IMR-90 (cell line): Measurements from ENCODE around the gene WHRN. TPM values are rescaled to one million over a fixed set of nuclear protein-coding genes. Genes with fewer than 3 reads are reported as not detected.

Experiments used
- ATAC-seq: fragments of 200-7000 bp; cut with Tn5 transposase; 2 replicates; pipeline ENCODE4 v1.9.1; 2020; ENCODE audit warnings: low read depth, mild to moderate bottlenecking, moderate library complexity
- BruUV-seq: library from RNA; stranded (reverse); fragments of 400-500 nt; replicated peaks from 2 replicates; lab custom pipeline; 2021; lab: Mats Ljungman, UMichigan
- CTCF ChIA-PET: fragments of 300-600 bp; formaldehyde crosslinking; extraction: SDS; loops from one replicate; lab custom pipeline; 2021; ENCODE audit warnings: antibody characterized with exemption; lab: Yijun Ruan, JAX
- POLR2A ChIA-PET: fragments of 300-600 bp; sonication (Branson Sonifier 250); formaldehyde crosslinking; loops from one replicate; lab custom pipeline; 2022; ENCODE audit warnings: antibody characterized with exemption; ENCODE audit not compliant: unreplicated experiment; lab: Charles Lee
- DNase-seq: peaks from one replicate; pipeline ENCODE4 v3.0.0; 2013
- H2AFZ ChIP-seq: replicated peaks from 2 replicates; pipeline ENCODE3; 2013; ENCODE audit warnings: low read length, mild to moderate bottlenecking; ENCODE audit not compliant: poor library complexity
- H2AK5ac ChIP-seq: 2 replicates; pipeline ENCODE4 v1.6.1; 2013; ENCODE audit warnings: low read depth, low read length, inconsistent platforms
- H2AK9ac ChIP-seq: replicated peaks from 2 replicates; pipeline ENCODE3; 2013; ENCODE audit warnings: mild to moderate bottlenecking, low read depth, low read length, moderate library complexity; ENCODE audit not compliant: poor library complexity
- H2BK120ac ChIP-seq: 2 replicates; pipeline ENCODE4 v1.6.1; 2013; ENCODE audit warnings: low read depth, low read length, inconsistent platforms
- H2BK15ac ChIP-seq: 3 replicates; pipeline ENCODE4 v1.6.1; 2013; ENCODE audit warnings: low read depth, low read length, inconsistent platforms
- H2BK20ac ChIP-seq: 2 replicates; pipeline ENCODE4 v1.6.1; 2013; ENCODE audit warnings: low read depth, mild to moderate bottlenecking, inconsistent platforms, low read length, moderate library complexity
- H2BK5ac ChIP-seq: 2 replicates; pipeline ENCODE4 v1.6.1; 2013; ENCODE audit warnings: mild to moderate bottlenecking, low read depth, low read length, inconsistent platforms; ENCODE audit not compliant: poor library complexity, severe bottlenecking
- H3K14ac ChIP-seq: replicated peaks from 2 replicates; pipeline ENCODE4 v1.6.1; 2013; ENCODE audit warnings: low read depth, low read length, inconsistent platforms
- H3K18ac ChIP-seq: 2 replicates; pipeline ENCODE4 v1.6.1; 2013; ENCODE audit warnings: low read depth, low read length, control low read depth
- H3K23ac ChIP-seq: 2 replicates; pipeline ENCODE4 v1.6.1; 2013; ENCODE audit warnings: low read depth, low read length, inconsistent platforms
- H3K27ac ChIP-seq: 2 replicates; pipeline ENCODE4 v1.5.1; 2013; ENCODE audit warnings: mild to moderate bottlenecking, control low read depth, low read length; ENCODE audit not compliant: insufficient read depth
- H3K27me3 ChIP-seq: 2 replicates; pipeline ENCODE4 v1.6.1; 2013; ENCODE audit warnings: low read length; ENCODE audit not compliant: control insufficient read depth, insufficient read depth
- H3K36me3 ChIP-seq: 2 replicates; pipeline ENCODE4 v1.6.1; 2013; ENCODE audit warnings: low read length, mixed read lengths; ENCODE audit not compliant: control insufficient read depth, insufficient read depth
- H3K4ac ChIP-seq: 2 replicates; pipeline ENCODE4 v1.6.1; 2013; ENCODE audit warnings: low read depth, low read length, inconsistent platforms
- H3K4me1 ChIP-seq: 2 replicates; pipeline ENCODE4 v1.6.1; 2013; ENCODE audit warnings: low read length, mixed read lengths; ENCODE audit not compliant: control insufficient read depth, insufficient read depth
- H3K4me2 ChIP-seq: 2 replicates; pipeline ENCODE4 v1.6.1; 2013; ENCODE audit warnings: low read depth, mild to moderate bottlenecking, control low read depth, low read length, moderate library complexity
- H3K4me3 ChIP-seq: 2 replicates; pipeline ENCODE4 v1.5.1; 2013; ENCODE audit warnings: low read depth, mild to moderate bottlenecking, control low read depth, low read length, moderate library complexity; ENCODE audit not compliant: insufficient read depth
- H3K56ac ChIP-seq: 2 replicates; pipeline ENCODE4 v1.6.1; 2013; ENCODE audit warnings: low read length, inconsistent platforms; ENCODE audit not compliant: insufficient read depth; ENCODE audit errors: extremely low read depth
- H3K79me1 ChIP-seq, 2 experiments: 2 replicates each; pipeline ENCODE4 v1.6.1; 2013; ENCODE audit warnings: low read length in 2 of 2, inconsistent platforms in 1 of 2, low read depth in 1 of 2
- H3K9ac ChIP-seq: 2 replicates; pipeline ENCODE4 v1.6.1; 2013; ENCODE audit warnings: low read depth, low read length, control low read depth
- H3K9me1 ChIP-seq: 2 replicates; pipeline ENCODE4 v1.6.1; 2013; ENCODE audit warnings: low read length, inconsistent platforms; ENCODE audit not compliant: insufficient read depth
- H3K9me3 ChIP-seq: 2 replicates; pipeline ENCODE4 v1.6.1; 2013; ENCODE audit warnings: low read length; ENCODE audit not compliant: control insufficient read depth, insufficient read depth
- H4K20me1 ChIP-seq: 2 replicates; pipeline ENCODE4 v1.6.1; 2013; ENCODE audit warnings: low read length, inconsistent platforms; ENCODE audit not compliant: insufficient read depth
- H4K5ac ChIP-seq: 2 replicates; pipeline ENCODE4 v1.6.1; 2013; ENCODE audit warnings: mild to moderate bottlenecking, low read depth, low read length, control low read depth
- H4K8ac ChIP-seq, 2 experiments: 2 replicates each; pipeline ENCODE4 v1.6.1; 2013; ENCODE audit warnings: low read depth in 2 of 2, low read length in 2 of 2, control low read depth in 1 of 2, inconsistent platforms in 1 of 2
- H4K91ac ChIP-seq: 2 replicates; pipeline ENCODE4 v1.6.1; 2013; ENCODE audit warnings: low read depth, low read length, inconsistent platforms; ENCODE audit not compliant: insufficient read depth
- BHLHE40 ChIP-seq: fragments of 150-350 bp; IDR thresholded peaks from 2 replicates; pipeline ENCODE4 v1.6.1; 2016; ENCODE audit warnings: mild to moderate bottlenecking, low read depth, low read length
- CEBPB ChIP-seq: IDR thresholded peaks from 2 replicates; pipeline ENCODE4 v1.6.1; 2012; ENCODE audit warnings: low read depth, low read length, improper control_type of control experiment
- CHD1 ChIP-seq: IDR thresholded peaks from 2 replicates; pipeline ENCODE4 v1.6.1; 2012; ENCODE audit warnings: low read depth, low read length, improper control_type of control experiment
- MAFK ChIP-seq: IDR thresholded peaks from 2 replicates; pipeline ENCODE4 v1.6.1; 2012; ENCODE audit warnings: low read depth, low read length, improper control_type of control experiment
- MAZ ChIP-seq: IDR thresholded peaks from 2 replicates; pipeline ENCODE4 v1.6.1; 2012; ENCODE audit warnings: low read depth, mild to moderate bottlenecking, low read length, improper control_type of control experiment, moderate library complexity, borderline replicate concordance
- POLR2A ChIP-seq: IDR thresholded peaks from 2 replicates; pipeline ENCODE4 v1.6.1; 2012; ENCODE audit warnings: mild to moderate bottlenecking, low read depth, low read length
- RCOR1 ChIP-seq: IDR thresholded peaks from 2 replicates; pipeline ENCODE4 v1.6.1; 2012; ENCODE audit warnings: mild to moderate bottlenecking, low read length, improper control_type of control experiment; ENCODE audit not compliant: insufficient replicate concordance
- RFX5 ChIP-seq: IDR thresholded peaks from 2 replicates; pipeline ENCODE4 v1.8.0; 2012; ENCODE audit warnings: low read depth, mild to moderate bottlenecking, low read length, moderate library complexity
- SMC3 ChIP-seq: fragments of 150-350 bp; IDR thresholded peaks from 2 replicates; pipeline ENCODE4 v1.6.1; 2016; ENCODE audit warnings: low read depth, mild to moderate bottlenecking, antibody characterized with exemption, low read length, moderate library complexity
- USF2 ChIP-seq: fragments of 150-350 bp; IDR thresholded peaks from 2 replicates; pipeline ENCODE4 v1.6.1; 2017; ENCODE audit warnings: mild to moderate bottlenecking, antibody characterized with exemption, low read length, low read depth
- WGBS, 2 experiments: methylation state at CpG; one replicate each; pipeline versions ENCODE4 v1.1.5 to v1.1.7; 2013; ENCODE audit warnings: missing lambda C conversion rate in 2 of 2; ENCODE audit not compliant: insufficient read length in 1 of 2; ENCODE audit errors: extremely low coverage in 2 of 2; 5-methylcytosine and 5-hydroxymethylcytosine counted together
- dilution Hi-C: fragments of 300-500 bp; cut with HindIII; formaldehyde crosslinking; loops from one replicate; pipeline ENCODE4 v1.14.3; 2018; ENCODE audit warnings: low sequenced_read_pairs; ENCODE audit not compliant: unreplicated experiment
- in situ Hi-C: fragments of 300-500 bp; cut with MboI; formaldehyde crosslinking; loops from 3 replicates; pipeline ENCODE4 v1.14.3; 2019; ENCODE audit warnings: low sequenced_read_pairs, inconsistent platforms, mixed read lengths
- intact Hi-C: fragments of 100-400 bp; cut with micrococcal nuclease; formaldehyde crosslinking; loops from 2 replicates; pipeline ENCODE4 v1.10.0; 2022
- polyA plus RNA-seq, 3 experiments: library from polyadenylated mRNA; depleted of rRNA; stranded (reverse); fragments of >200 nt; gene quantifications; 2 replicates each; pipeline ENCODE4 v1.2.3, GENCODE V29; 2012; ENCODE audit warnings: low replicate concordance in 1 of 3
- total RNA-seq: library from RNA; depleted of rRNA; stranded (reverse); fragments of >200 nt; gene quantifications from 2 replicates; pipeline ENCODE4 v1.2.3, GENCODE V29; 2012
- TF ChIP-seq, protein P1 (sequence below): fragments of 150-350 bp; IDR thresholded peaks from 2 replicates; pipeline ENCODE4 v1.6.1; 2016; ENCODE audit warnings: low read depth, mild to moderate bottlenecking, low read length, moderate library complexity, borderline replicate concordance

Gene WHRN
- total and polyA plus RNA-seq, 2 of the 4 experiments (the other 2 are of a cell fraction): 0.18 to 2.6 TPM

DNA sequence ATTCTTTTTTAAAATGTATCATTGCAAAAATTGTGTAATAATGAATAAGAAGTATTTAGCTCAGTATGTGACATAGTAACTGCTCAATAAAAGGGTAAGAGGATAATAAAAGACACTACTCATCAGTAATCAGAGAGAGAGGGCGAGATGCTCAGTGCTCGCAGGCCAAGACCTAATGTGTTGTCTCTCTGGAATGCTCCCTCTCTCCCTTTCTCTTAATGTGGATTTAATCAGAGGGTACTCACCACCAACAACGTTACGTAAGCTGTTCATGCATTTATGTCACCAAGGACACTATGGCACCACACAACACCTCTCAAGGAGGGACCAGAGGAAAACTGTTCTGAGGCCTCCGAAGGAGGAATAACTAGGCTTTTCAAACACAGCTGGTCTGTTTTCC is 42.5 kb downstream of the WHRN start:
- intact Hi-C loops (no loop called here), in situ Hi-C loops (no loop called here), dilution Hi-C loops (no loop called here)
- Histone ChIP-seq H4K91ac (no peak overlapping the region), H2AFZ (no peak overlapping the region), H2AK9ac (no peak overlapping the region), H3K79me1 (no peaks in the 10 kb centered on the region), H4K8ac (no peak overlapping the region), H4K5ac (no peak overlapping the region), H3K18ac (no peak overlapping the region), H3K4me2 (no peak overlapping the region), H2BK120ac (no peak overlapping the region), H4K20me1 (no peaks in the 10 kb centered on the region), H2BK15ac (no peak overlapping the region), H3K4ac (no peak overlapping the region), H3K23ac (no peak overlapping the region), H3K9ac (no peak overlapping the region), H3K27ac (no peak overlapping the region), H3K4me1 (no peaks in the 10 kb centered on the region), H3K36me3 (no peaks in the 10 kb centered on the region), H3K56ac (no peak overlapping the region), H2BK5ac (no peak overlapping the region), H2AK5ac (no peak overlapping the region), H3K27me3 (no peaks in the 10 kb centered on the region; the same call in 1 of the 2 replicates), H3K4me3 (no peak overlapping the region), H3K9me1 (no peaks in the 10 kb centered on the region), H3K14ac (no peak overlapping the region), H3K9me3 (no peaks in the 10 kb centered on the region), H2BK20ac (no peak overlapping the region)
- BruUV-seq: no TSS peak
- no peak for ATAC-seq
- WGBS, 2 experiments: no CpG with 5 or more reads among the region's 5 CpGs
- TF ChIP-seq, protein P1, sequence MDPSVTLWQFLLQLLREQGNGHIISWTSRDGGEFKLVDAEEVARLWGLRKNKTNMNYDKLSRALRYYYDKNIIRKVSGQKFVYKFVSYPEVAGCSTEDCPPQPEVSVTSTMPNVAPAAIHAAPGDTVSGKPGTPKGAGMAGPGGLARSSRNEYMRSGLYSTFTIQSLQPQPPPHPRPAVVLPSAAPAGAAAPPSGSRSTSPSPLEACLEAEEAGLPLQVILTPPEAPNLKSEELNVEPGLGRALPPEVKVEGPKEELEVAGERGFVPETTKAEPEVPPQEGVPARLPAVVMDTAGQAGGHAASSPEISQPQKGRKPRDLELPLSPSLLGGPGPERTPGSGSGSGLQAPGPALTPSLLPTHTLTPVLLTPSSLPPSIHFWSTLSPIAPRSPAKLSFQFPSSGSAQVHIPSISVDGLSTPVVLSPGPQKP: no peak
- TF ChIP-seq MAZ (no peak), RCOR1 (no peak), USF2 (no peak), BHLHE40 (no peak), MAFK (no peak), CHD1 (no peak), SMC3 (no peak), POLR2A (no peak), RFX5 (no peak), CEBPB (no peak)
- ChIA-PET POLR2A (no interaction called here), CTCF (interaction anchor here (0.6 kb wide), 1 partner anchor 39 kb away, joined by 3 read pairs; no protein-coding TSS in a partner anchor)
- no peak for DNase-seq
